ENCODE results near the gene ZRANB1. TPM values are rescaled to one million over a fixed set of nuclear protein-coding genes. Genes with fewer than 3 reads are reported as not detected.

ZRANB1 gene
- total and polyA plus RNA-seq, 2 of the 4 experiments (the other 2 are of a cell fraction) = 11.2 to 24.7 TPM

- ChIA-PET POLR2A (ENCODE audit: unreplicated experiment) (no interaction called here), CTCF (no interaction called here)
- Histone ChIP-seq H2BK20ac (ENCODE audit: low read depth, low read length) (no peak overlapping the region), H4K5ac (ENCODE audit: low read depth, low read length) (no peak overlapping the region), H3K18ac (ENCODE audit: low read depth, low read length) (no peak overlapping the region), H2AK5ac (ENCODE audit: low read depth, low read length) (no peak overlapping the region), H4K91ac (ENCODE audit: insufficient read depth, low read depth, low read length) (no peak overlapping the region), H3K27ac (ENCODE audit: insufficient read depth, low read length) (no peak overlapping the region), H3K4me1 (ENCODE audit: control insufficient read depth, insufficient read depth, low read length) (peaks cover 26% of the 10 kb centered on the region), H3K56ac (ENCODE audit: extremely low read depth, insufficient read depth, low read length) (no peak overlapping the region), H3K79me1 (ENCODE audit: low read depth in 1 of 2, low read length in 2 of 2) (peaks cover 55 to 96% of the 10 kb centered on the region in 2 experiments), H3K9me3 (ENCODE audit: control insufficient read depth, insufficient read depth, low read length) (no peaks in the 10 kb centered on the region), H3K27me3 (ENCODE audit: control insufficient read depth, insufficient read depth, low read length) (no peaks in the 10 kb centered on the region), H2AFZ (replicated peaks; ENCODE audit: low read length, poor library complexity) (no peak overlapping the region), H2AK9ac (replicated peaks; ENCODE audit: low read depth, low read length, poor library complexity) (no peak overlapping the region), H2BK120ac (ENCODE audit: low read depth, low read length) (no peak overlapping the region), H3K4ac (ENCODE audit: low read depth, low read length) (no peak overlapping the region), H3K36me3 (ENCODE audit: control insufficient read depth, insufficient read depth, low read length) (peaks cover 15% of the 10 kb centered on the region), H3K14ac (replicated peaks; ENCODE audit: low read depth, low read length) (no peak overlapping the region), H3K4me2 (ENCODE audit: low read depth, low read length) (no peak overlapping the region), H3K9ac (ENCODE audit: low read depth, low read length) (no peak overlapping the region), H3K23ac (ENCODE audit: low read depth, low read length) (no peak overlapping the region), H3K9me1 (ENCODE audit: insufficient read depth, low read length) (peaks cover 34% of the 10 kb centered on the region), H3K4me3 (ENCODE audit: insufficient read depth, low read depth, low read length) (no peak overlapping the region), H4K8ac (ENCODE audit: low read depth in 2 of 2, low read length in 2 of 2) (no peak overlapping the region), H2BK15ac (ENCODE audit: low read depth, low read length) (no peak overlapping the region), H4K20me1 (ENCODE audit: insufficient read depth, low read length) (peaks cover 93% of the 10 kb centered on the region), H2BK5ac (ENCODE audit: low read depth, low read length, poor library complexity, severe bottlenecking) (no peak overlapping the region)
- intact Hi-C loops (cut with micrococcal nuclease) = no loop called here
- ATAC-seq (ENCODE audit: low read depth) = no peak
- no TSS peak for BruUV-seq (replicated peaks)
- TF ChIP-seq SMC3 (IDR thresholded peaks at IDR 0.05; ENCODE audit: low read depth, low read length) (no peak), BHLHE40 (IDR thresholded peaks at IDR 0.05; ENCODE audit: low read depth, low read length) (no peak), POLR2A (IDR thresholded peaks at IDR 0.05; ENCODE audit: low read depth, low read length) (no peak), MAZ (IDR thresholded peaks at IDR 0.05; ENCODE audit: borderline replicate concordance, low read depth, low read length) (no peak), RCOR1 (IDR thresholded peaks at IDR 0.05; ENCODE audit: insufficient replicate concordance, low read length) (no peak), CHD1 (IDR thresholded peaks at IDR 0.05; ENCODE audit: low read depth, low read length) (no peak), FOS (IDR thresholded peaks at IDR 0.05; ENCODE audit: low read depth, low read length) (no peak), NFE2L2 (IDR thresholded peaks at IDR 0.05; ENCODE audit: low read depth, low read length) (no peak), ELK1 (IDR thresholded peaks at IDR 0.05; ENCODE audit: borderline replicate concordance, low read depth, low read length) (no peak), CEBPB (IDR thresholded peaks at IDR 0.05; ENCODE audit: low read depth, low read length) (no peak), MXI1 (IDR thresholded peaks at IDR 0.05; ENCODE audit: borderline replicate concordance, low read depth, low read length) (no peak), MAFK (IDR thresholded peaks at IDR 0.05; ENCODE audit: low read depth, low read length) (no peak), RFX5 (IDR thresholded peaks at IDR 0.05; ENCODE audit: low read depth, low read length) (no peak), RAD21 (IDR thresholded peaks at IDR 0.05; ENCODE audit: low read length) (no peak)
- TF ChIP-seq, protein P1, sequence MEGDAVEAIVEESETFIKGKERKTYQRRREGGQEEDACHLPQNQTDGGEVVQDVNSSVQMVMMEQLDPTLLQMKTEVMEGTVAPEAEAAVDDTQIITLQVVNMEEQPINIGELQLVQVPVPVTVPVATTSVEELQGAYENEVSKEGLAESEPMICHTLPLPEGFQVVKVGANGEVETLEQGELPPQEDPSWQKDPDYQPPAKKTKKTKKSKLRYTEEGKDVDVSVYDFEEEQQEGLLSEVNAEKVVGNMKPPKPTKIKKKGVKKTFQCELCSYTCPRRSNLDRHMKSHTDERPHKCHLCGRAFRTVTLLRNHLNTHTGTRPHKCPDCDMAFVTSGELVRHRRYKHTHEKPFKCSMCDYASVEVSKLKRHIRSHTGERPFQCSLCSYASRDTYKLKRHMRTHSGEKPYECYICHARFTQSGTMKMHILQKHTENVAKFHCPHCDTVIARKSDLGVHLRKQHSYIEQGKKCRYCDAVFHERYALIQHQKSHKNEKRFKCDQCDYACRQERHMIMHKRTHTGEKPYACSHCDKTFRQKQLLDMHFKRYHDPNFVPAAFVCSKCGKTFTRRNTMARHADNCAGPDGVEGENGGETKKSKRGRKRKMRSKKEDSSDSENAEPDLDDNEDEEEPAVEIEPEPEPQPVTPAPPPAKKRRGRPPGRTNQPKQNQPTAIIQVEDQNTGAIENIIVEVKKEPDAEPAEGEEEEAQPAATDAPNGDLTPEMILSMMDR (conservative IDR thresholded peaks at IDR 0.05; ENCODE audit: low read depth, low read length) = no peak
- TF ChIP-seq, protein P2, sequence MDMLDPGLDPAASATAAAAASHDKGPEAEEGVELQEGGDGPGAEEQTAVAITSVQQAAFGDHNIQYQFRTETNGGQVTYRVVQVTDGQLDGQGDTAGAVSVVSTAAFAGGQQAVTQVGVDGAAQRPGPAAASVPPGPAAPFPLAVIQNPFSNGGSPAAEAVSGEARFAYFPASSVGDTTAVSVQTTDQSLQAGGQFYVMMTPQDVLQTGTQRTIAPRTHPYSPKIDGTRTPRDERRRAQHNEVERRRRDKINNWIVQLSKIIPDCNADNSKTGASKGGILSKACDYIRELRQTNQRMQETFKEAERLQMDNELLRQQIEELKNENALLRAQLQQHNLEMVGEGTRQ (IDR thresholded peaks at IDR 0.05; ENCODE audit: low read depth, low read length) = no peak
- 93% methylated on average over 28 of the region's 40 CpGs; no CpG with 5 or more reads in 1 of the 2 experiments for WGBS, 2 experiments (ENCODE audit: extremely low coverage in 2 of 2, insufficient read length in 1 of 2)
- in situ Hi-C loops (cut with MboI; ENCODE audit: low sequenced_read_pairs) = no loop called here
- DNase-seq = no peak
- dilution Hi-C loops (cut with HindIII; ENCODE audit: low sequenced_read_pairs, unreplicated experiment) = no loop called here
These were observed 85.2 kb downstream of the ZRANB1 start for GRCh38 chr10:125026974-125027735.

Data from IMR-90 (cell line).